GM19328 (cell line): Measurements from ENCODE around the gene CRACR2A.

Experiments used
- ATAC-seq: cut with Tn5 transposase; IDR thresholded peaks from one replicate; pipeline ENCODE4 v1.9.1; 2021; ENCODE audit warnings: mild to moderate bottlenecking, moderate library complexity; ENCODE audit not compliant: unreplicated experiment

Gene CRACR2A, protein sequence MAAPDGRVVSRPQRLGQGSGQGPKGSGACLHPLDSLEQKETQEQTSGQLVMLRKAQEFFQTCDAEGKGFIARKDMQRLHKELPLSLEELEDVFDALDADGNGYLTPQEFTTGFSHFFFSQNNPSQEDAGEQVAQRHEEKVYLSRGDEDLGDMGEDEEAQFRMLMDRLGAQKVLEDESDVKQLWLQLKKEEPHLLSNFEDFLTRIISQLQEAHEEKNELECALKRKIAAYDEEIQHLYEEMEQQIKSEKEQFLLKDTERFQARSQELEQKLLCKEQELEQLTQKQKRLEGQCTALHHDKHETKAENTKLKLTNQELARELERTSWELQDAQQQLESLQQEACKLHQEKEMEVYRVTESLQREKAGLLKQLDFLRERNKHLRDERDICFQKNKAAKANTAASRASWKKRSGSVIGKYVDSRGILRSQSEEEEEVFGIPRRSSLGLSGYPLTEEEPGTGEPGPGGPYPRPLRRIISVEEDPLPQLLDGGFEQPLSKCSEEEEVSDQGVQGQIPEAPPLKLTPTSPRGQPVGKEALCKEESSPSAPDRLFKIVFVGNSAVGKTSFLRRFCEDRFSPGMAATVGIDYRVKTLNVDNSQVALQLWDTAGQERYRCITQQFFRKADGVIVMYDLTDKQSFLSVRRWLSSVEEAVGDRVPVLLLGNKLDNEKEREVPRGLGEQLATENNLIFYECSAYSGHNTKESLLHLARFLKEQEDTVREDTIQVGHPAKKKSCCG

GRCh38 chr12:3752741-3753486 is at the start of gene CRACR2A:
CRACR2A (minus strand) TSS chr12:3753109; CDS start chr12:3696999, 56,110 bp downstream.
- ATAC-seq, result peak; percentile 87

GRCh38 chr12:3797531-3798048 is 44.7 kb upstream of the CRACR2A start:
- no peak for ATAC-seq

- ATAC-seq, result no peak
Measured at GRCh38 chr12:3795492-3796133, 42.7 kb upstream of the CRACR2A start.

DNA sequence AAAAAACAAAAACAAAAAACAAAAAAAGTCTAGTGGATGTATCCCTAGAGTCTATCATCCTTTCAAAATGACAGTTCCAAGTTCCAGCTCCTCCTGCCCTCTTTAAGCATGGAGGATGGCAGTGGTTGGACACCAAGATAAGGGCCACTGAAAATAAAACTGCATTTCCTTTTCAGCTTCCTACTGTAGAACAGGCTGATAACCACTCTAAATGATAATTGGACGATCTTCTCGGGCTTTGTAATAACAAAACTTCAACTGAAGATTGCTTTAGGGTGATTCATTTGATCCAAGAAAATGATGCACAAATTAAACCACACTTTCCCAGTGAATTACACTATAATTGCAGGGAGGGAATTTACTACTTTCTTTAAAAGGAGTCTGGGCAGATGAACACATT is 42.2 kb upstream of the CRACR2A start:
- no peak for ATAC-seq

GRCh38 chr12:3792623-3793288 is 39.8 kb upstream of the CRACR2A start:
- no peak for ATAC-seq

DNA sequence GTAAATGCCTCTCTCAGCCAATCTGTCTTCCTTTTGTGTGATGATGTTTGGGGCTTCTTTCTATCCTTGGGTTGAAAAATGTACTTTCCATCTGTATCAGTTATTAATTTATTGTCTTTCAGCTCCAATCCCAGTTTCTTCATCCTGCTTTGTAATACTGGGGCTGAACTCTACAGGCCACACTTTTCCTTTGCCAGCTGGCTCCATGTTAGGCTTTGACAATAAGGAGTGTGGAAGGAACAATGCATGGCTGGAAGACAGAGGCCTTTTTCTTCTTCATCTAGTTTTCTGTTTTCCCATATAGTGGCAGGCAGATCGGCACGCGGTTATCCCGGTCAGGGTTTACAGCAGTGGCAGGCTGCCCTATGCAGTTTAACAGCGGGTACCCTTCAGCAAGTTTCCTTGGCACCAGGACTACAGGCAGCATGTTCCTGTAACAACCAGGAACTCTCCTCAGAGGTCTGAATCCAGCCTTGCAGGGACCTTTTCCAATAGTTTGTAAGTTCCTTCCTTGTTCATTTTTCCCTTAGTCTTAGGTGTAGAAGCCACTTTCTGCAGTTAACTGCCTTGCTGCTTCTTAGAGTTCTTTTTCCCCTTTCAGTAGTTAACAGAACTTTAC is 38.5 kb upstream of the CRACR2A start:
- ATAC-seq, result no peak

GRCh38 chr12:3790642-3791041 is 37.7 kb upstream of the CRACR2A start:
- no peak for ATAC-seq

DNA sequence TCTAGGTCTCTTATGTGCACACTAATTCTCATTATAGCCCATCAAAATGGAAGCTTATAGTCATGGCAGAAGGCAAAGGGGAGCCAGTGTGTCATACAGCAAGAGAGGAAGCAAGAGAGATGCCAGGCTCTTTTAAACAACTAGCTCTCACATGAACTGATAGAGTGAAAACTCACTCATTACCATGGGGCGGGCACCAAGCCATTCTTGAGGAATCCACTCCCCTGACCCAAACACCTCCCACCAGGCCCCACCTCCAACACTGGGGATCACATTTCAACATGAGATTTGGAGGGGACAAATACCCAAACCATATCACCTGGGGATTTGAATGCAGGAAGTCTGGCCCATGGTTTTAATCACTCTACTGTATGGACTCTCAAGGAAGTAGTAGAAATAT is 36.9 kb upstream of the CRACR2A start:
- no peak for ATAC-seq

DNA sequence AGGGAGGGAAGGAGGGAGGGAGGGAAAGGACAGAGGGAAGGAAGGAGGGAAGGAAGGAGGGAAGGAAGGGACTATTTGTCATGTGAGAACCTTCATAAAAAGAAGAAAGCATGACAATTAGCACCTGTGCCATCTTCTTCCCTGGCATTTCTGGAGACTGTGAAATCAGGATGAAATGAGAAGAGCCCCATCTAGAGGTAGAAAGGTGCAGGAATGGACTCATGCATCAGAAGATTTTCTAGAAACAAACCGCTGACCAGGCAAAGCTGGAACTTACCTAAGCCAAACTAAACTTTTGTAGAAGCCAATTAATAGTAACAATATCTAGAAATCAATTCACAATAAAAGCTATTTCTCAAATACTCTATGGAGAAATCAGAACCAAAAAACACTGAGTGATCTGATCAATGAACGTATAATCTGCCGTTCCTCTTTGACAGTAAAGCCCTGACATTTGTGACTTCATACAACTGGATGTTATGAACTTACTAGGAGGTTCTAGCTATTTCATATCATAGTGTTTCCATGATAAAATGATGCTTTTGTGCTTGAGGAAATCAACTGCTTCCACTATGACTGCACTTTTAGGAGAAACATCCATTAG is 24.4 kb upstream of the CRACR2A start:
- no peak for ATAC-seq

DNA sequence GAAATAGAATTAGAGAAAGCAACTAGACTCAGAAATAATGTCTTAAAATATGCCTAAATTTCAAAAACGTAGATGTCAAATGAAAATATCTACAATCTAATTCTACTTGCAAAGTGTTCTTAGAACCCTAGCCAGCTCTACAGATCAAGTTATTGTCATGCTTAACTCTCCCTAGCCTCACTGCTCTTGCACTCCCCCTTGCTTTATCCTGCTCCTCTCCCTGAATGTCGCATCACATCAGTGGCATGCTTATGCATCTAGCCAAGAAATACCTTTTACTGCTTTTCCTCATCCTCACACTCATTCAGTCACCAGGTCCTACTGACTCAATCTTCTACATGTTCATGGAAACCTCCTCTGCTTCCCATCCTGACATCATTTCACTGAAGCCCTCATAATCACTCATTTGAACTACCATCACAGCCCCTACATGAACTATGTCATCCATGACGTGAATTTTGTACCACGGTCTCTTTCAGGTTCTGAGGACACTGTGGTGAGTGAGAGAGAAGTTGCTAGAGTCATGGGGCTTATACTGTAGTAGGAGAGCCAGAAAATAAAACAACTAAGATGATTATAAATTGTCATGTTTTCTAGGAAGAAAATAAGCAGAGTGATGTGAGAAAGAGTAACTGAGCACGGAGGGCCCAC is 22.6 kb upstream of the CRACR2A start:
- ATAC-seq, result no peak

DNA sequence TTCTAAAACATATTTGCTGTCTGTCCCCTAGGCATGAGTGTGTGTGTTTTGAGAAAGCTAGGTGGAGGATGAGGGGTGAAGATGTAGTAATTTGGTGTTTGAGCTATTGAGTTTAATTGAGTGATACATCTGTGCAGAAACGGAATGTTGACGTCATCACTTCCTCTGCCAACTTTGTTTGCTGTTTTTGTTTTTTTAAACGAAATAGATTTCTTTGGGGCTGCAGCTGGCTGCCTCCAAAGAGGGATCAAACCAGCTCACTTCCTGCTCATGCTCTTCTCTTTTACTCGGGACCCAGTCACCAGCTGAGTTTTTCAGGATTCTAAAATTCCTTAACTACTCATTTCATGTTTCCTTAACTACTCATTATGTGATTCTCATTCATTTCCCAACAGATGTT is 19.5 kb upstream of the CRACR2A start:
- no peak for ATAC-seq

GRCh38 chr12:3771853-3772252 is 18.9 kb upstream of the CRACR2A start:
- ATAC-seq, result no peak

GRCh38 chr12:3770891-3771290 is 18.0 kb upstream of the CRACR2A start:
- no peak for ATAC-seq

GRCh38 chr12:3768911-3769447 is 16.1 kb upstream of the CRACR2A start:
- no peak for ATAC-seq

GRCh38 chr12:3761116-3761735 is 8.3 kb upstream of the CRACR2A start:
- ATAC-seq, result no peak

DNA sequence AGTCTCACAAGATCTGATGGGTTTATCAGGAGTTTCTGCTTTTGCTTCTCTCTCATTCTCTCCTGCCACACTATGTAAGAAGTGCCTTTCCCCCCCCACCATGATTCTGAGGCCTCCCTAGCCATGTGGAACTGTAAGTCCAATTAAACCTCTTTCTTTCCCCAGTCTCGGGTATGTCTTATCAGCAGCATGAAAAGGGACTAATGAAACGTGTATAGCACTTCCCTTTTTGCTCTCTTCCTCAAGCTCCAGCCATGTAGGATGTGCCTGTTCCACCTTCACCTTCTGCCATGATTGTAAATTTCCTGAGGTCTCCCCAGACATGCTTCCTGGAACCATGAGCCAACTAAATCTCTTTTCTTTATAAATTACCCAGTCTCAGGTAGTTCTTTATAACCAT is 7.0 kb upstream of the CRACR2A start:
- no peak for ATAC-seq

DNA sequence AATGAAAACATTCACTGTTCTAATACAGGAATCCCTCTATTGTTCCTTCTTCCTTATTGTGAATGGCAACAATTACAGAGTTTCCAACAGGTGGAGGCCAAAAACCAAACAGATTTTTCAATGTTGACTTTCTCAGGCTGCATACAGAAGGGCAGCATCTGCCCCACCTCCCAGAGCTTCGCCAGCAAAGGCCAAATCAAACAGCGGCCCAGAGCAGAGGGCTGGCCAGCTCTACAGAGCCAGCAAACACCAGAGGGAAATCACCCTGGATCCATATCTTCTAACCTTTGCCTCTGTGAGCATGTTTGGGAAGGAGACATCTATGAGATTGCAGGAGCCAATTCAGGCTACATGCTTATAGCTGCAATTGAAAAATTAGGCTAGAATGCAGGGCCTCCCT is 4.4 kb upstream of the CRACR2A start:
- ATAC-seq, result no peak

GRCh38 chr12:3755898-3756297 is 3.0 kb upstream of the CRACR2A start:
- ATAC-seq, result no peak
